IMR-90 (cell line): ENCODE measurements around the gene VPS13C. TPM values are rescaled to one million over a fixed set of nuclear protein-coding genes. Genes with fewer than 3 reads are reported as not detected.

Source experiments
- ATAC-seq: fragments of 200-7000 bp; cut with Tn5 transposase; 2 replicates; pipeline ENCODE4 v1.9.1; 2020; ENCODE audit warnings: low read depth, mild to moderate bottlenecking, moderate library complexity
- BruUV-seq: library from RNA; stranded (reverse); fragments of 400-500 nt; replicated peaks from 2 replicates; lab custom pipeline; 2021; lab: Mats Ljungman, UMichigan
- CTCF ChIA-PET: fragments of 300-600 bp; formaldehyde crosslinking; extraction: SDS; loops from one replicate; lab custom pipeline; 2021; ENCODE audit warnings: antibody characterized with exemption; lab: Yijun Ruan, JAX
- POLR2A ChIA-PET: fragments of 300-600 bp; sonication (Branson Sonifier 250); formaldehyde crosslinking; loops from one replicate; lab custom pipeline; 2022; ENCODE audit warnings: antibody characterized with exemption; ENCODE audit not compliant: unreplicated experiment; lab: Charles Lee
- DNase-seq: peaks from one replicate; pipeline ENCODE4 v3.0.0; 2013
- H2AFZ ChIP-seq: replicated peaks from 2 replicates; pipeline ENCODE3; 2013; ENCODE audit warnings: low read length, mild to moderate bottlenecking; ENCODE audit not compliant: poor library complexity
- H2AK5ac ChIP-seq: 2 replicates; pipeline ENCODE4 v1.6.1; 2013; ENCODE audit warnings: low read depth, low read length, inconsistent platforms
- H2AK9ac ChIP-seq: replicated peaks from 2 replicates; pipeline ENCODE3; 2013; ENCODE audit warnings: mild to moderate bottlenecking, low read depth, low read length, moderate library complexity; ENCODE audit not compliant: poor library complexity
- H2BK120ac ChIP-seq: 2 replicates; pipeline ENCODE4 v1.6.1; 2013; ENCODE audit warnings: low read depth, low read length, inconsistent platforms
- H2BK15ac ChIP-seq: 3 replicates; pipeline ENCODE4 v1.6.1; 2013; ENCODE audit warnings: low read depth, low read length, inconsistent platforms
- H2BK20ac ChIP-seq: 2 replicates; pipeline ENCODE4 v1.6.1; 2013; ENCODE audit warnings: low read depth, mild to moderate bottlenecking, inconsistent platforms, low read length, moderate library complexity
- H2BK5ac ChIP-seq: 2 replicates; pipeline ENCODE4 v1.6.1; 2013; ENCODE audit warnings: mild to moderate bottlenecking, low read depth, low read length, inconsistent platforms; ENCODE audit not compliant: poor library complexity, severe bottlenecking
- H3K14ac ChIP-seq: replicated peaks from 2 replicates; pipeline ENCODE4 v1.6.1; 2013; ENCODE audit warnings: low read depth, low read length, inconsistent platforms
- H3K18ac ChIP-seq: 2 replicates; pipeline ENCODE4 v1.6.1; 2013; ENCODE audit warnings: low read depth, low read length, control low read depth
- H3K23ac ChIP-seq: 2 replicates; pipeline ENCODE4 v1.6.1; 2013; ENCODE audit warnings: low read depth, low read length, inconsistent platforms
- H3K27ac ChIP-seq: 2 replicates; pipeline ENCODE4 v1.5.1; 2013; ENCODE audit warnings: mild to moderate bottlenecking, control low read depth, low read length; ENCODE audit not compliant: insufficient read depth
- H3K27me3 ChIP-seq: 2 replicates; pipeline ENCODE4 v1.6.1; 2013; ENCODE audit warnings: low read length; ENCODE audit not compliant: control insufficient read depth, insufficient read depth
- H3K36me3 ChIP-seq: 2 replicates; pipeline ENCODE4 v1.6.1; 2013; ENCODE audit warnings: low read length, mixed read lengths; ENCODE audit not compliant: control insufficient read depth, insufficient read depth
- H3K4ac ChIP-seq: 2 replicates; pipeline ENCODE4 v1.6.1; 2013; ENCODE audit warnings: low read depth, low read length, inconsistent platforms
- H3K4me1 ChIP-seq: 2 replicates; pipeline ENCODE4 v1.6.1; 2013; ENCODE audit warnings: low read length, mixed read lengths; ENCODE audit not compliant: control insufficient read depth, insufficient read depth
- H3K4me2 ChIP-seq: 2 replicates; pipeline ENCODE4 v1.6.1; 2013; ENCODE audit warnings: low read depth, mild to moderate bottlenecking, control low read depth, low read length, moderate library complexity
- H3K4me3 ChIP-seq: 2 replicates; pipeline ENCODE4 v1.5.1; 2013; ENCODE audit warnings: low read depth, mild to moderate bottlenecking, control low read depth, low read length, moderate library complexity; ENCODE audit not compliant: insufficient read depth
- H3K56ac ChIP-seq: 2 replicates; pipeline ENCODE4 v1.6.1; 2013; ENCODE audit warnings: low read length, inconsistent platforms; ENCODE audit not compliant: insufficient read depth; ENCODE audit errors: extremely low read depth
- H3K79me1 ChIP-seq, 2 experiments: 2 replicates each; pipeline ENCODE4 v1.6.1; 2013; ENCODE audit warnings: low read length in 2 of 2, inconsistent platforms in 1 of 2, low read depth in 1 of 2
- H3K9ac ChIP-seq: 2 replicates; pipeline ENCODE4 v1.6.1; 2013; ENCODE audit warnings: low read depth, low read length, control low read depth
- H3K9me1 ChIP-seq: 2 replicates; pipeline ENCODE4 v1.6.1; 2013; ENCODE audit warnings: low read length, inconsistent platforms; ENCODE audit not compliant: insufficient read depth
- H3K9me3 ChIP-seq: 2 replicates; pipeline ENCODE4 v1.6.1; 2013; ENCODE audit warnings: low read length; ENCODE audit not compliant: control insufficient read depth, insufficient read depth
- H4K20me1 ChIP-seq: 2 replicates; pipeline ENCODE4 v1.6.1; 2013; ENCODE audit warnings: low read length, inconsistent platforms; ENCODE audit not compliant: insufficient read depth
- H4K5ac ChIP-seq: 2 replicates; pipeline ENCODE4 v1.6.1; 2013; ENCODE audit warnings: mild to moderate bottlenecking, low read depth, low read length, control low read depth
- H4K8ac ChIP-seq, 2 experiments: 2 replicates each; pipeline ENCODE4 v1.6.1; 2013; ENCODE audit warnings: low read depth in 2 of 2, low read length in 2 of 2, control low read depth in 1 of 2, inconsistent platforms in 1 of 2
- H4K91ac ChIP-seq: 2 replicates; pipeline ENCODE4 v1.6.1; 2013; ENCODE audit warnings: low read depth, low read length, inconsistent platforms; ENCODE audit not compliant: insufficient read depth
- CHD1 ChIP-seq: IDR thresholded peaks from 2 replicates; pipeline ENCODE4 v1.6.1; 2012; ENCODE audit warnings: low read depth, low read length, improper control_type of control experiment
- FOS ChIP-seq: fragments of 150-350 bp; IDR thresholded peaks from 2 replicates; pipeline ENCODE4 v1.6.1; 2016; ENCODE audit warnings: low read depth, low read length
- NFE2L2 ChIP-seq: fragments of 150-350 bp; IDR thresholded peaks from 2 replicates; pipeline ENCODE4 v1.6.1; 2016; ENCODE audit warnings: low read depth, mild to moderate bottlenecking, low read length
- WGBS, 2 experiments: methylation state at CpG; one replicate each; pipeline versions ENCODE4 v1.1.5 to v1.1.7; 2013; ENCODE audit warnings: missing lambda C conversion rate in 2 of 2; ENCODE audit not compliant: insufficient read length in 1 of 2; ENCODE audit errors: extremely low coverage in 2 of 2; 5-methylcytosine and 5-hydroxymethylcytosine counted together
- dilution Hi-C: fragments of 300-500 bp; cut with HindIII; formaldehyde crosslinking; loops from one replicate; pipeline ENCODE4 v1.14.3; 2018; ENCODE audit warnings: low sequenced_read_pairs; ENCODE audit not compliant: unreplicated experiment
- in situ Hi-C: fragments of 300-500 bp; cut with MboI; formaldehyde crosslinking; loops from 3 replicates; pipeline ENCODE4 v1.14.3; 2019; ENCODE audit warnings: low sequenced_read_pairs, inconsistent platforms, mixed read lengths
- intact Hi-C: fragments of 100-400 bp; cut with micrococcal nuclease; formaldehyde crosslinking; loops from 2 replicates; pipeline ENCODE4 v1.10.0; 2022
- polyA plus RNA-seq, 3 experiments: library from polyadenylated mRNA; depleted of rRNA; stranded (reverse); fragments of >200 nt; gene quantifications; 2 replicates each; pipeline ENCODE4 v1.2.3, GENCODE V29; 2012; ENCODE audit warnings: low replicate concordance in 1 of 3
- total RNA-seq: library from RNA; depleted of rRNA; stranded (reverse); fragments of >200 nt; gene quantifications from 2 replicates; pipeline ENCODE4 v1.2.3, GENCODE V29; 2012

The VPS13C gene
- total and polyA plus RNA-seq, 2 of the 4 experiments (the other 2 are of a cell fraction), result 8.1 to 32.8 TPM

DNA sequence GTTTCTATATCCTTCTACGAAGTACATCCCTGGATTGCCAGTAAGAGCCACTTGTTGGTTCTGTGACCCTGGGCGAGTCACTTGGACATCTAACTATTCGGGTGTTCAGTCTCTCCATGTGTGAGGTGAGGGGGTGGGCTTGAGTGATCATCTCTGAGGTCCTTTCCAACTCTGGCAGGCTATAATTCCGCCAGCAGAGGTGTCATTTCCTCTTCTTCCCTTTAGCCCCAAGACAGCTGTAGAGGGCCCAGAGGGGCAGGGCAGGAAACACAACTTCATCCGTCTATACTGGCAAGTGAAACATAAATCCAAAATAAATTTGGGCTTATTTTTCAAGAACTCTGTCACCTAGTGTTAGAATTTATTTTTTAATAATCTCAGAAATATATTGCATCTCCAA, 44.6 kb upstream of the VPS13C start:
- POLR2A ChIA-PET, result no interaction called here
- H3K23ac ChIP-seq, result no peak overlapping the region
- no peak overlapping the region for H3K4me2 ChIP-seq
- DNase-seq (no peak), ATAC-seq (no peak)
- no peaks in the 10 kb centered on the region for H4K20me1 ChIP-seq
- no peak overlapping the region for H4K5ac ChIP-seq
- no peak overlapping the region for H4K8ac ChIP-seq
- no peaks in the 10 kb centered on the region for H3K36me3 ChIP-seq
- intact Hi-C loops, result no loop called here
- no peak overlapping the region for H3K4ac ChIP-seq
- no peak overlapping the region for H2BK15ac ChIP-seq
- H3K79me1 ChIP-seq, result no peaks in the 10 kb centered on the region
- dilution Hi-C loops, result no loop called here
- TF ChIP-seq NFE2L2 (no peak), FOS (no peak), CHD1 (no peak)
- no peak overlapping the region for H2BK120ac ChIP-seq
- H4K91ac ChIP-seq, result no peak overlapping the region
- no peak overlapping the region for H2AFZ ChIP-seq
- H3K18ac ChIP-seq, result no peak overlapping the region
- no peak overlapping the region for H3K14ac ChIP-seq
- no peak overlapping the region for H3K56ac ChIP-seq
- no peaks in the 10 kb centered on the region for H3K9me3 ChIP-seq
- no peak overlapping the region for H2AK9ac ChIP-seq
- H3K4me1 ChIP-seq, result peaks cover under 1% of the 10 kb centered on the region; the same call in 1 of the 2 replicates
- no peak overlapping the region for H2BK20ac ChIP-seq
- in situ Hi-C loops, result no loop called here
- H3K9ac ChIP-seq, result no peak overlapping the region
- 45% methylated on average over 2 of the region's 5 CpGs; no CpG with 5 or more reads in 1 of the 2 experiments for WGBS, 2 experiments
- no TSS peak for BruUV-seq
- no peak overlapping the region for H2AK5ac ChIP-seq
- H3K4me3 ChIP-seq, result no peak overlapping the region
- CTCF ChIA-PET, result no interaction called here
- 0 out of 2 replicates have a peak, but pooled peaks cover 2% of the 10 kb centered on the region for H3K9me1 ChIP-seq
- no peaks in the 10 kb centered on the region; the same call in 1 of the 2 replicates for H3K27me3 ChIP-seq
- H2BK5ac ChIP-seq, result no peak overlapping the region
- H3K27ac ChIP-seq, result no peak overlapping the region
